NCI-H524 treated with DMSO at 0.1 percent for 48 hours (cell line): ENCODE data around the gene L2HGDH.
"Not testable (repeated sequence)": the region's sequence is repeated elsewhere in the genome, so short reads cannot be mapped to it uniquely, and the experiment has no call there.

Experiments
- DNase-seq: peaks from one replicate; lab custom pipeline; 2025; lab: John Stamatoyannopoulos, UW

L2HGDH gene

DNA sequence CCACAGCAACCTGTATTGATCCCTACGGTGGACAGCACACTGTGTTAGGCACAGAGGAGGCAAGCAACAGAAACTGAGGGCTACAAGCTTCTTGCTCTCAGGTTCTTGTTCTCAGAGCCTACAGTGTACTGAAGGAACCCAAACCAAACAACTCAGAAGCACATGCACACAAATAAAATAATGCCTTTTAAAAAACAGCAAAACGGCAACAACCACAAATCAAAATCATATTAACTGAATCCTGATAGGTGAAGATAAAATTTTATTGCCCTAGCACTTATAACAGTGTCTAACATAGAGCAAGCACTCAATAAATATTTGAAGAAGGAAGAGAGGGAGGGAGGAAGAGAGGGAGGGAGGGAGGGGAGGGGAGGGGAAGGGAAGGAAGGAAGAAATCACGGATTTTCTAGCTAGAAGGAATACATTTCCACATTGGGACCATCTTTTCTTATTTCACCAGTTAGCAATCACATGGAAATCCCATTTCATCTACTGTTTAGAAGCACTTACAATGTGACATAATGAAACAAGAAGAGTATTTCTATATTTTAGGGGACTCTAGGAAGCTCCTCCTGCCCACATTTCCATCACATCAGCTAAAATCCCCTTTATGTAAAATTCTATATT, 27.3 kb upstream of the L2HGDH start:
- DNase-seq, result no peak

DNA sequence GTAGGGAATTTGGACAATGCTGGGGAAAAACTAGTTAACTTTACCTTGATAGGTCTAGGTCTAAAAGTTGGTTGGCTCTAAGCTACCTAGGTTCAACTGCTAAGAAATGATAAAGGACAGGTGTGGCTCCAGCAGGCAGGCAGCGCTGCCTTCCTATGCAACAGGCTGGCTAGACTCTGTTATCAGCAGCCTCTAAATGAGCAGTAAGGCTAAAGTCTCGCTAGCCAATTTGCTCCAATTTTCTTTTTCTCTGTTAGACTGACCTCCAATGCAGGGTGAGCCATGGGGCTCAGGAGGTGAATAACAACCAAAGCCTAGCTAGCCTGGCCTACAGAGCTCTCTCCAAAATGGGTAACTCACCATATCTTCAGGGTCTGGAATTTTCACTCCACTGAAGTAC, 26.6 kb upstream of the L2HGDH start:
- no peak for DNase-seq

DNA sequence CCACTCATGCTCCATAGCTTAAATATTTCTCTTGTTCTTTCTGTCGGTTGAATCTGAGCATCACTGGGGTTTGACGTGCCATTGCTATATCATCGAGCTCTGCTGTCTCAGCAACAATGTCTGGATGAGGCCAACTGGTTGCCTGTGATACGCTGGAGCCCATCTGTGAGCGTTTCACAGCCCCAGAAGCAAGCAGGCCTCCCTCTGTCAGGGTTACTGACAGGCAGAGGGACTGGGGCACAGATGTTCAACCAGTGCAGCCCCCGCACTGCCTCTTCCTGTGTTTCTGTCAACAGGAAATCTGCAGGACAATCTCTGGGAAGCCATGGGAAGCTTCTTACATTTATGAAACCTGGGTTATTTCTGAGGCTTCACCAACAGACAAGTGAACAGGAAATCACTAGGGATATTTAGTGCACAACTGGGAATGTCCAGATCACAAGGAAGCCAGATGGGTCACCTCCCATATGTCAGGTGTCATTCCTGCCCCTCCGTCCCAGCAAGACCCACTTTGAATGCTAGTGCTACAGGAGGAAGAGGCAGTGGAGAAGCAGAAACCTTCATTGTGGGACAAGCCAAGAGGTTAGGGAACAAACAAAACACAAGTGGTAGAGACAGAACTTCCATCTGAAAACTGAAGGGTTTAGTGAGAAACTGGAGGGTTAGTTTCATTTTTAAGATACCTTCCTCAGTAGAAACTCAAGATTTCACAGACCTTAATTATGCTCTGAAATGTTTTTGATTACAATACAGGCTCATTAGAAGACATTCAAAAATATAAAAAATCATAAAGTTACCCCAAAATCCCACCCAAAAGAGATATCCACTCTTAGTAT, 24.2 kb upstream of the L2HGDH start:
- peak; percentile 85 for DNase-seq

DNA sequence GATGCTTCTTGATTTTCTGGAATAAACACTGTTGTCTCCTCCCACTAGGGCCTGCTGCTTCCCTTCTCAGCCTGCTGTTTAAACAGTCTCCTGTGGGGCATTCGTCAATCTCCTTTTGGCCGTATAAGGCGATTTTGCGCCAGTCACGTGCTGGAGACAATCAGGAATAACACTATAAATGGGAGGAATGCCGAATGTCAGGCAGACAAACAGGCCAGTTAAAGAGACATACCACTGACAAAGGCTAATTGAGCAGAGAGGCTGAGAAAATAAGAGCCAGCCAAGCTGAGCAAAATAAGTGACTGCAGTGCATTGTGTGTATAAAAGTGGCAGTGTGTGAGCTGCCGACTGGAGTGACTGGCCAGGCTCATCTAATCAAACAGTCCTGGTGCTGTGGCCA, 23.4 kb upstream of the L2HGDH start:
- peak; percentile 89 for DNase-seq

DNA sequence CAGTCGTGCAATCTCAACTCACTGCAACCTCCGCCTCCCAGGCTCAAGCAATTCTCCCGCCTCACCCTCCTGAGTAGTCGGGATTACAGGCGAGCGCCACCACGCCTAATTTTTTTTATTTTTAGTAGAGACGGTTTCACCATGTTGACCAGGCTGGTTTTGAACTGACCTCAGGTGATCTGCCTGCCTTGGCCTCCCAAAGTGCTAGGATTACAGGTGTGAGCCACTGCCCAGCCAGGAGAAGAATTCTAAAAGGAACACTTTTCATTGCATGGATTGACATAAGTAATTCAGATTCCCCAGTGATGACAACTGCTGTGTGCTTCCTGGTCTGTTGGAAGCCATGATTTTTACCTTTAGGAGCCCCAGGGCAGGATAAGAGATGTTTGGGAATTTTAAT, 22.2 kb upstream of the L2HGDH start:
- DNase-seq, result no peak

DNA sequence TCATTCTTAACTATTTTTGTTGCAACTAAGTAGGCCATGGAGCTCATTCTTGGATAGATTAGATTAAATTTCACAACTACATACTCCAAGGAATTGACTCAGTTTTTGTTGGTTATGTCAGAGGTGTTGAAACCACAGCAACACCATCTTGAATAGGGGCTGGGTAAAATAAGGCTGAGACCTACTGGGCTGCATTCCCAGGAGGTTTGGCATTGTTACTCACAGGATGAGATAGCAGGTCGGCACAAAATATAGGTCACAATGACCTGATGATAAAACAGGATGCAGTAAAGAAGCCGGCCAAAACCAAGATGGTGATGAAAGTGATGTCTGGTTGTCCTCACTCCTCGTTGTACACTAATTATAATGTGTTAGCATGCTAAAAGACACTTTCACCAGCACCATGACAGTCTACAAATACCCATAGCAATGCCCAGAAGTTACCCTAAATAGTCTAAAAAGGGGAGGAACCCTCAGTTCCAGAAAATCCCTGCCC, 21.0 kb upstream of the L2HGDH start:
- DNase-seq, result no peak

DNA sequence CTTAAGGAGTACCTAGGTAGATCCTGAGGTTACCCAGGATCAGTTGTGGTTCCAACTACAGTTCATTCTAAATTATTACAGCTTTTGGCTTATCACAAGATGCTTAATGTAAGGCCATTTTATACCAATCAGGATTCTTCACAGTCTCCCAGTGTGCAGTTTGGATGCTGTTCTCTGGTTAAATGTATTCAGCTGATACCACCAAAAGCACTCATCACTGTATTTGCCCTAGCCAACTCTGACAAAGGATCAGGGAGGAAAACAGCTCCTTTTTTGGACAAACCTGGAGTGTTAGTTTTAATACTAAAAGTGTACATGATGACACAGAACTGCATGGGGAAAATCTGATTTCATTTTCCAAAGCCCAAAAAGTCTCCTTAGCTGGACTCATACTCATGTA, 19.6 kb upstream of the L2HGDH start:
- no peak for DNase-seq

DNA sequence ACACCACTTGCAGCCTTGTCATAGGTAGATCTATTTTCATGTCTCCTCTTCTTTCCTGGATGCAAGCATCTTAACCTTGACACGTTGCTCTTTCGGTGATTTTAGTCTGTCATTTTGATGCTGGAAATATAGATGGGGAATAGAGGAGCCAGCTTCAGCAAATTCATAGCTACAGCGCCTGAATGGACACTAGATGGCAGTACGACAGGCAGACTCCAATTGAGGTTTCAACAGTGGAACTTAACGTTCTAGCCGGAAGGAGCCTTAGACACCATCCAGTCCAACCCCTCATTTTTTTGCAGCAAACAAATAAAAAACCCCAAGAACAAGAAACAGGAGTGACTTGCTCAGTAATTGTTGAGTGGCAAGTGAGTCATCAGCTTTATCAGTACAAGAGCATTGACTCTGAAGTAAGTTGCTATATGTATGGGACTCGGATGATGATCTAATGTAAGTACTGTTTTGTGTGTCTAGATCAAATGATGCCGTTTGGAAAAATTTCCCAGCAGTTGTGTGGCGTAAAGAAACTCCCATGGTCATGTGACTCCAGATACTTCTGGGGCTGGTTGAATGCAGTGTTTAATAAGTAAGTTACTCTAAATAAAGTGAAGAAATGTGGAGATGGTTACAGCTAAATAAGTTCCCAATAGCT, 9.1 kb upstream of the L2HGDH start:
- DNase-seq, result peak; percentile 48

DNA sequence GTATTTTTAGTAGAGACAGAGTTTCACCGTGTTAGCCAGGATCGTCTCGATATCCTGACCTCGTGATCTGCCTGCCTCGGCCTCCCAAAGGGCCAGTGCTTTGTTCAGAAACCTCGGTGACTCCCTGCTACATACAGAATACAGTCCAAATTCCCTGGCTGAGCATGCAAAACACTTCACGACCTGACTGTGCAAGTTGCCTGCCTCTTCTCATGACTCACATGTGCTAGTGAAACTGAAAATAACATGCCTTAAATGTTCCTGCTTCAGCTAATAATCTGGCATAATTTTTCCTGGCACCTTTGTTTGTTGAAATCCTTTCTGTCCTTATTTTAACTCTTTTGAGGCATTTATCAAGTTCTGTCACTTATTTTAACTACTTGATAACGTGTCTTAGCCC, 8.3 kb upstream of the L2HGDH start:
- DNase-seq, result no peak

DNA sequence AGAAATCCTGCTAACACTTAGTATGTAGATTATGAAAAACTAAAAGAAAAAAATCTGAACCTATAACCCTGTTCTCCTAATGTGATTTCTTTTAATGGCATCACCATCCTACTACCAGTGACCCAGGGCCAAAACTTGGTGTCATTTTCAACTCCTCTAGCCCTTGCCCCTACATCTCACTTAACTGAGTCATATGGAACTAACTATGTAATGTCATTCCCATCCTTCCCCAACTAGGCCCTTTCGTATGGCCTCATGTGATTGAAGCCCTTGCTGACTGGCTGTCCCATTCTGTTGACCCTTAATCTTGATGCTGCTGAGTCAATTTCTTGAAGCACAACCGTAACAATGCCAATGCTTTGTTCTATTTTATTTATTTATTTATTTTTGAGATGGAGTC, 7.7 kb upstream of the L2HGDH start:
- no peak for DNase-seq

DNA sequence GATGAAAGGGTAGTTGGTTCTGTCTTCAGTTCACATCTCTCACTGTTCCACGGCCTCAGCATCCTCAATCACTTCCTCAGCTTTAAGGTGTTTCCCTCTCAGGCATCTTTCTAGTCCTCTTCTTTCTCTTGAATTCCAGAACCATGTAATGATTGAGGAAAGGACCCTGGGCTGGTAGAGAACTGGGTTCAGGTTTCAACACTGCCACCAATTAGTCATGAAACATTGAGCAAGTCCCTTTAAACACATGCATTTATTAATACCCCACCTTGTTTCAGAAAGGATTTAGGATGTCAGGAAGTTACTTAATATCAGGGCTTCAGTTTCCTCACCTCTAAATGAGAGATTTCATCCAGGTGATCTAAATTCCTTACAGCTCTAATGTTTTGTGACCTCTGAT, 7.3 kb upstream of the L2HGDH start:
- no peak for DNase-seq

DNA sequence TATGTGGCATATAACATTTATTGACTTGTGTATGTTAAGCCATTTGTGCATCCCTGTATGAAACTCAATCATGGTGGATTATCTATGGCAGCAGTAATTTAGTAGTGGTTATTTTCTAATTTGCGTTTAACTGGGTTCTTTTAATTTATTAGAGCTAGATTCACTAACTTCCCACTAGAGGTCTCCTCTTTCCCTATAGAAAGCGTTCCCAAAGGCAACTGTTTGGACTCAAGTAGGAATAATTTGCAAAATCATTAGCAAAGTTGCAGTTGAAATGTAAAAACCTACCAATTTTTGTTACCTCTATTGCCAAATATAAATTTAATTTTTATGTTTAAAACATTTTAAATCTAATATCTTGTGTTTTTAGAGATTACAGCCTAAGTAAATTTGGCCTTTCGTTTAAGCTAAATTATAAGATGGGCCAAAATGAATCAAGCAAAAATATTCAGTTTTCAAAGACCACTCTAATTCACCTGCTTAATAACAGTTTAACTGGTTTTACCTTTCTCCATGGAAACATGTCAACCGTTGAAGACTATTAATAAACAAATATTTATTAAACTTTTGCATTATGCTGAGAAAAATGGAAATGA, 6.1 kb upstream of the L2HGDH start:
- DNase-seq, result peak; percentile 20

DNA sequence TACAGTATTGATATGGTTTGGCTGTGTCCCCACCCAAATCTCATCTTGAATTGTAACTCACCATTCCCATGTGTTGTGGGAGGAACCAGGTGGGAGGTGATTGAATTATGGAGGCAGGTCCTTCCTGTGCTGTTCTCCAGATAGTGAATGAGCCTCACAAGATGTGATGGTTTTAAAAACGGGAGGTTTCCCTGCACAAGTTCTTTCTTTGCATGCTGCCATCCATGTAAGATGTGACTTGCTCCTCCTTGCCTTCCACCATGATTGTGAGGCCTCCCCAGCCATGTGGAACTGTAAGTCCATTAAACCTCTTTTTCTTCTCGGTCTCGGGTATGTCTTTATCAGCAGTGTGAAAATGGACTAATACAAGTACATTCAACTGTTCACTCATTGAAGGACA, 2.1 kb upstream of the L2HGDH start:
- not testable (repeated sequence) for DNase-seq

DNA sequence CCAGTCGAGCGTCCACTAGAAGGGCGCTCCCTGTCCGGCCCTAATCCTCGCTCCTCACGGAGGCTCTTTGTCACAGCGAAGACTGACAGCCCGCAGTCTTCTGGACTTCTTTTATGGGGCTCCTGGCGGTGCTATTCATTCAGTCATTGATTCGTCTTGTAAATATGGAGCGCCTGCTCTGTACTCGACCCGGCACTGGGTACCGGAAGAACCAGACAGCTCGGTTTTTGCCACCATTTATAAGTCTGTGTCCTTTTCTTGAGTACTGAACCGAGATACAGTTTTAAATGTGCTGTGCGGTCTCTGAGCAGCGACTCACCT, 665 bp upstream of the L2HGDH start:
- DNase-seq, result peak; percentile 52

DNA sequence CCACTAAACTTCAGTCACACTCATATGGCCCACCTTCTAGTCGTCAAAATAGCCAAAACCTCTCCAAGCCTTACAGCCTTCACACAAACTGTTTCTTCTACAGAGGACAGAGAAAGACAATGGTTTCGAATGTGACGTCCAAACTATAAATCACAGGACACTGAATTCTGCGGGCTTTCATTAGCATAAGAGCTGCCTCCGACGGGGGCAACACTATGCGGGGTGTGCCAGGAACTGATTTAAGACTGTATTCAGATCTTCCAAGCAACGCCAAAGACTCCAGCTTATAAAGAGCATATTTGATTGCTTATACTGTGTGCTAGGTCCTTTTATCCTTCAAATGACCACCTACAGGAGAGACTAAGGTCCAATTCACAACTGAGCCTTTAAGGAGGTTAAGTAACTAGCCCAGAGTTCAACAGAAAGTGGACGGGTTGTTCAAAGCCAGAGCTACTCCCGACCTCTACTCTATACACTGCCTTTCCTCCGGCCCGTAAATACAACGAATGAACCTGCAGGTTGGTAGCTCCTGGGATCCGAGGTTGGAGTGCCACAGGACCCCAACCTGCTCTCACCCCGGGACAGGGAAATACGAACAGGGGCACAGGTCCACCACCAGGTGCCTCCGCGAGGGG, 575 bp downstream of the L2HGDH start:
- DNase-seq, result peak; percentile 62

DNA sequence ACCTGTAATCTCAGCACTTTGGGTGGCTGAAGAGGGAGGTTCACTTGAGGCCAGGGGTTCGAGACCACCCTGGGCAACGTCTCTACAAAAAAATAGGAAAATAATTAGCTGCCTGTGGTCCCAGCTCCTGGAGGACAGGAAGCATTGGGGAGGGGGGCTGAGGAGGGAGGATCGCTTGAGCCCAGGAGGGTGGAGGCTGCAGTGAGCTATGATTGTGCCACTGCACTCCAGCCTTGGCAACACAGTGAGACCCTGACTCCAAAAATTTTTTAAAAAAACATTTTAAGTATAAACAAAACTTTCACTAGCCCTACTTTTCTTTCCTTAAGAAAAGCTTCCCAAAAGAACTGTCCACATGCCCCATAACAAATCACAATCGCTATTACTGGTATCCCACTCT, 1.6 kb downstream of the L2HGDH start:
- DNase-seq, result no peak

DNA sequence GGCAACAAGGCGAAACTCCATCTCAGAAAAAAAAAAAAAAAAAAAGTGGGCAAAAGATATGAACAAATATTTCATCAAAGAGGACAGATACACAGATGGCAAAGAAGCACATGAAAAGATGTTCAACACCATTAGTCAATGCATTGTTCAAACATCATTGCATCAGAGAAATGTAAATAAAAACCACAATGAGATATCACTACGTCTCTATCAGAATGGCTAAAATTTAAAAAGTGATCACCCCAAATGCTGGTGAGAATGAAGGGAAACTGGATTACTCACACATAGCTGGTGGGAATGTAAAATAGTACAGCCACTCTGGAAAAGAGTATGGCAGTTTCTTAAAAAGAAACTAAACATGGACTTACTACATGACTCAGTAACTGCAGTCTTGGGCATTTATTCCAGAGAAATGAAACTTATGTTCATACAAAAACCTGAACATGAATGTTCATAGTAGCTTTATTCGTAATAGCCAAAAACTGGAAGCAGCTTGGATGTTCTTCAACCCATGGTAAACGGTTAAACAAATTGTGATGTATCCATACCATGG, 3.6 kb downstream of the L2HGDH start:
- no peak for DNase-seq

DNA sequence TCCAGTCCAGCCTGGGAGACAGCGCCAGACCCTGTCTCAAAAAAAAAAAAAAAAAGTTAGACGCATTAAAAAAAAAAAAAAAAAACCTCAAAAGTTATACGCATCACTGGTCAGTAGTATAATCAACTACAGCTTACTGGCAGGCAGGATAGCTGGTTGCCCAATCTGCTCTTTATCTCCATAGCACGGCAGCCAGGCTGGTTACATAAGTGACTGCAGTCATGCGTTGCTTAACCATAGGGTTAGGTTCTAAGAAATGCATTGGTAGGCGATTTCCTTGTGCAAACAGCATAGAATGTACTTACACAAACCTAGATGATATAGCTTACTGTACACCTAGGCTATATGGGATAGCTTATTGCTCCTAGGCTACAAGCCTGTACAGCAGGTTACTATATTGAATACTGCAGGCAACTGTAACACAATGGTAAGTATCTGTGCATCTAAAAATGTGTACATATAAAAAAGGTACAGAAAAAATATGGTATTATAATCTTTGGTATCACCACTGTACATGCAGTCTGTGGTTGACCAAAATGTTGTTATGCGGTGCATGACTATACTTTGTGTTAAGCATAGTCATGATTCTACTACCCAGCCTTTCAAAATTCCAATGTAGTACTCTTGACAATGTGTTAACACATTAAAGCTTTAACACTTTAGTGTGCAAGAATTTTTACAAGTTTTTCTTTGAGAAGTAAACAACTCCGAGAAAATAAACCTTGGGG, 8.1 kb downstream of the L2HGDH start:
- DNase-seq, result no peak

DNA sequence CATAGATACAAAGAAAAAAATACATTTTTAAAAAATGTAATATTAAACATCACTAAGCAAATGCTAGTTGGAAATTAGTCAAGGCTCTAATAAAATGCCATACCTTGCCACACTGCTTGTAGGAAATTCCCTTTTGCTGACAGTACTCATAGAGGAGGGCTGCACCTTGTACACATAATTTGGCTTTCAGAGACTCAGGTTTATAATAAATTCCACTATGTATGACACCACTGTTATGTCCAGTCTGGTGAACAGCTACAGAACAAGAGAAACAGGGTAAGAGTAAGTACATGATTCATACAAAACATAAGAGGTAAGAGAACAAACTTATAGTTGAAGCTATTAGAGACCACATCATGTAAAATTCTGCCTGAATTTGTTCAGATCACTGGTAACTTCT, 10.1 kb downstream of the L2HGDH start:
- DNase-seq, result no peak

DNA sequence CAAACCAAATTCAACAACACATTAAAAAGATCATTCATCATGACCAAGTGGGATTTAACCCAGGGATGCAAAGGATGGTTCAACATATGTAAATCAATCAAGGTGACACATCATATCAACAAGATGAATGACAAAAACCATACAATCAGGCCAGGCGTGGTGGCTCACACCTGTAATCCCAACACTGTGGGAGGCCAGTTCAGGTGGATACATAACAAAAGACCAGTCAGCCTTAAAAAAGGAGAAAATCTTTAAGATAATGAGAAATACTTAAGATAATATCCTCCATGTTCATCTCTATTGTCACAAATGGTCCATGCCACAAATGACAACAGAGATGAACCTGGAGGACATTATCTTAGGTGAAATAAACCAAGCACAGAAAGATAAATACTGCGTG, 12.4 kb downstream of the L2HGDH start:
- DNase-seq, result no peak

DNA sequence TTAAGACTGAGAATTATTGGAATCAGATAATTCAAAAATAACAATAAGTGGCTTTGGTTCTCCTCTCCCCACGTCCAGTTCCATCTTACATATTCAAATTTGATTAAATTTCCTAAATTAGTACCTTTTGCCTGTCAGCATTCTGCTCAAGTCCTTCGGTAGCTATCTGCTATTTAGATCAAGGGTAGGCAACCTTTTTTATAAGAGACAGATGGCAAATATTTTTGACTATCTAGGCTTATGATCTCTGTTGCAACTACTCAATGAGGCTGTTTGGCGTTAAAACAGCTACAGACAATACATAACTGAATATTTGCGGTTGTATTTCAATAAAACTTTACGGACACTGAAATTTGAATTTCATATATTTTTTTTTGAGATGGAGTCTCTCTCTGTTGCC, 21.7 kb downstream of the L2HGDH start:
- peak; percentile 18 for DNase-seq
